ENCODE measurements around the gene SBF2.

The SBF2 gene

DNA sequence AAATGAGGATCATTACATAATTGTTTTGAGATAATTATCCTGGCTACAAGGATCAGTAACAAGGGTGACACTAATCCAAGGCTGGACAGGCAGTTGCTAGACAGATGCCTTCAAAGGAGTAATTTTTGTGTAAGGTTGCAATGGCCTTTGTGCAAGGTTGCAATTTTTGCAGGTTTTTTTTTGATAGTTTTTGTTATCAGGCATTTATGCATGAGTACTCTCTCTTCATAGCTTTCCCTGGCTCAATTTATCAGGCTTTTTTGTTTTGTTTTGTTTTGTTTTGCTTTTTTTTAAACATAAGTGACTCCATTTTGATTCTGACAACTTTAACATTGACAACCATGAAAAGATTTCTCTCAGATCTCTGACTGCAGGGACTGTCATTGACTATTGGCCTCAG, 519.9 kb downstream of the SBF2 start:
- Histone ChIP-seq H3K27me3 (ENCODE audit: insufficient read depth, low read depth) (no peaks in the 10 kb centered on the region), H3K9ac (no peak overlapping the region), H3K27ac (no peak overlapping the region), H3K79me2 (ENCODE audit: insufficient read depth, low read depth) (no peaks in the 10 kb centered on the region), H4K20me1 (ENCODE audit: insufficient read depth) (no peaks in the 10 kb centered on the region), H3K4me3 (IDR thresholded peaks at IDR 0.05; ENCODE audit: insufficient read depth, low read depth, low read length) (no peak overlapping the region), H3K4me1 (ENCODE audit: low read depth, poor library complexity, severe bottlenecking) (no peaks in the 10 kb centered on the region), H3K4me2 (no peak overlapping the region), H3K36me3 (ENCODE audit: insufficient read depth) (no peaks in the 10 kb centered on the region), H2AFZ (ENCODE audit: low read depth) (no peak overlapping the region)
- TF ChIP-seq, protein P1, sequence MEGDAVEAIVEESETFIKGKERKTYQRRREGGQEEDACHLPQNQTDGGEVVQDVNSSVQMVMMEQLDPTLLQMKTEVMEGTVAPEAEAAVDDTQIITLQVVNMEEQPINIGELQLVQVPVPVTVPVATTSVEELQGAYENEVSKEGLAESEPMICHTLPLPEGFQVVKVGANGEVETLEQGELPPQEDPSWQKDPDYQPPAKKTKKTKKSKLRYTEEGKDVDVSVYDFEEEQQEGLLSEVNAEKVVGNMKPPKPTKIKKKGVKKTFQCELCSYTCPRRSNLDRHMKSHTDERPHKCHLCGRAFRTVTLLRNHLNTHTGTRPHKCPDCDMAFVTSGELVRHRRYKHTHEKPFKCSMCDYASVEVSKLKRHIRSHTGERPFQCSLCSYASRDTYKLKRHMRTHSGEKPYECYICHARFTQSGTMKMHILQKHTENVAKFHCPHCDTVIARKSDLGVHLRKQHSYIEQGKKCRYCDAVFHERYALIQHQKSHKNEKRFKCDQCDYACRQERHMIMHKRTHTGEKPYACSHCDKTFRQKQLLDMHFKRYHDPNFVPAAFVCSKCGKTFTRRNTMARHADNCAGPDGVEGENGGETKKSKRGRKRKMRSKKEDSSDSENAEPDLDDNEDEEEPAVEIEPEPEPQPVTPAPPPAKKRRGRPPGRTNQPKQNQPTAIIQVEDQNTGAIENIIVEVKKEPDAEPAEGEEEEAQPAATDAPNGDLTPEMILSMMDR (conservative IDR thresholded peaks at IDR 0.05; ENCODE audit: low read depth, low read length), result no peak

DNA sequence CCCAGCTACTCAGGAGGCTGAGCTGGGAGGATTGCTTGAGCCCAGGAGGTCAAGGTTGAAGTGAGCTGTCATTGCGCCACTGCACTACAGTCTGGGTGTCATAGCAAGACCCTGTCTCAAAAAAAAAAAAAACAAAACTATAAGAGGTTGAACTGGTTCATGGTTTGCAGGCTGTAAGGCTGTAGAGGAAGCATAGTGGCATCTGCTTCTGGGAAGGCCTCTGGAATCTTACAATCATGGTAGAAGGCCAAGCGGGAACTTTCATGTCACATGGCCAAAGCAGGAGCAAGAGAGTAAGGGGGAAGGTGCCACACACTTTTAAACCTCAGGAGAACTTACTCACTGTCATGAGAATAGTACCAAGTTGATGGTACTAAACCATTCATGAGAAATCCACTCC, 520.5 kb downstream of the SBF2 start:
- Histone ChIP-seq H3K27ac (no peak overlapping the region), H3K4me2 (no peak overlapping the region), H3K4me1 (ENCODE audit: low read depth, poor library complexity, severe bottlenecking) (no peaks in the 10 kb centered on the region), H3K36me3 (ENCODE audit: insufficient read depth) (no peaks in the 10 kb centered on the region), H4K20me1 (ENCODE audit: insufficient read depth) (no peaks in the 10 kb centered on the region), H3K27me3 (ENCODE audit: insufficient read depth, low read depth) (no peaks in the 10 kb centered on the region), H3K79me2 (ENCODE audit: insufficient read depth, low read depth) (no peaks in the 10 kb centered on the region), H3K4me3 (IDR thresholded peaks at IDR 0.05; ENCODE audit: insufficient read depth, low read depth, low read length) (no peak overlapping the region), H3K9ac (no peak overlapping the region), H2AFZ (ENCODE audit: low read depth) (no peak overlapping the region)
- TF ChIP-seq, protein P1 (conservative IDR thresholded peaks at IDR 0.05; ENCODE audit: low read depth, low read length), result no peak

DNA sequence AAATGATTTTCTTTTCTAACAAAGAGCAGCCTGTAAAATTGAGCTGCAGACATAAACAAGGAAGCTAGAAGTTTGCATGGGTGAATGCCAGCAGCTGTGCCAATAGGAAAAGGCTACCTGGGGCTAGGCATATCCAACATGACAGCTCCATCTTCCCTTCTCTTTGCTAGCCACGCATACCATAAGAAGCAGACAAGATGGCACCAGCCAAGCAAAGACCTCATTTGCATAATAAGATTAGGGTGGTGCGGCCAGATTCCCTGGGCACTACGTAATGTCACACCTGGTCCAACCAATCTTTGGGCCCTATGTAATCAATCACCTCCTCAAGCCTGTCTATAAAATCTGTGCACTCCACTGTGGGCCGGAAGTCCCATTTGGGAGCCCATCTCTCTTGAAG, 521.8 kb downstream of the SBF2 start:
- no peaks in the 10 kb centered on the region for H3K79me2 ChIP-seq (ENCODE audit: insufficient read depth, low read depth)

DNA sequence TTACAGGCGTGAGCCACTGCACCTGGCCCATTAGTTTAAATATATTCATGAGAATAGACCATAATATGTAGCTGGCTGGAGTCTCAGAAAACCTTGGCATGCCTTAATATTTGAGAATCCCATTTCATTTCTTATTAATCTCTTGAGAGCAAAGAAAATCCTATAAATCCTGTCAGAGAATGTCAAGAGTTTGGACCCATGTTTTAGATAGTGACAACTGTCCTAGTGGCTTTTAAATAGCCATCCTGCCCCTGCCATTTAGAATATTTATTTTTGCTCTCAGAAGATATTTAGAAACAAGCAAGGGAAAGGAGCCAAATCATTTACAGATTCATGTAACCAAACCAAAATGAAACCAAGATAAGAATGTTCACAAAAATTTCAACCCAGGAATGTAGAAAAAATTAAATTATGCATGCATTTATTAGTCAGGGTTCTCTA, 522.9 kb downstream of the SBF2 start:
- H3K27me3 ChIP-seq (ENCODE audit: insufficient read depth, low read depth), result no peaks in the 10 kb centered on the region
- no peak overlapping the region for H3K9ac ChIP-seq
- TF ChIP-seq, protein P1 (conservative IDR thresholded peaks at IDR 0.05; ENCODE audit: low read depth, low read length), result no peak
- no peaks in the 10 kb centered on the region for H3K36me3 ChIP-seq (ENCODE audit: insufficient read depth)
- H3K79me2 ChIP-seq (ENCODE audit: insufficient read depth, low read depth), result no peaks in the 10 kb centered on the region
- H3K4me1 ChIP-seq (ENCODE audit: low read depth, poor library complexity, severe bottlenecking), result no peaks in the 10 kb centered on the region
- no peak overlapping the region for H2AFZ ChIP-seq (ENCODE audit: low read depth)
- no peaks in the 10 kb centered on the region for H4K20me1 ChIP-seq (ENCODE audit: insufficient read depth)
- H3K4me3 ChIP-seq (IDR thresholded peaks at IDR 0.05; ENCODE audit: insufficient read depth, low read depth, low read length), result no peak overlapping the region
- no peak overlapping the region for H3K4me2 ChIP-seq
- H3K27ac ChIP-seq, result no peak overlapping the region

More for the DNA sequence above, 521.8 kb downstream of the SBF2 start:
- H3K4me1 ChIP-seq (ENCODE audit: low read depth, poor library complexity, severe bottlenecking), result no peaks in the 10 kb centered on the region
- TF ChIP-seq, protein P1 (conservative IDR thresholded peaks at IDR 0.05; ENCODE audit: low read depth, low read length), result no peak
- H3K9ac ChIP-seq, result no peak overlapping the region
- H3K27me3 ChIP-seq (ENCODE audit: insufficient read depth, low read depth), result no peaks in the 10 kb centered on the region
- no peaks in the 10 kb centered on the region for H3K36me3 ChIP-seq (ENCODE audit: insufficient read depth)
- H3K4me2 ChIP-seq, result no peak overlapping the region
- no peak overlapping the region for H3K4me3 ChIP-seq (IDR thresholded peaks at IDR 0.05; ENCODE audit: insufficient read depth, low read depth, low read length)
- H4K20me1 ChIP-seq (ENCODE audit: insufficient read depth), result no peaks in the 10 kb centered on the region
- no peak overlapping the region for H2AFZ ChIP-seq (ENCODE audit: low read depth)
- no peak overlapping the region for H3K27ac ChIP-seq

Measured in KMS-11 (cell line).